HG02610 (cell line): Measurements from ENCODE around the gene DLST.

Experiments
- ATAC-seq: cut with Tn5 transposase; IDR thresholded peaks from one replicate; pipeline ENCODE4 v1.9.1; 2021; ENCODE audit warnings: mild to moderate bottlenecking, moderate library complexity; ENCODE audit not compliant: unreplicated experiment

The DLST gene

DNA sequence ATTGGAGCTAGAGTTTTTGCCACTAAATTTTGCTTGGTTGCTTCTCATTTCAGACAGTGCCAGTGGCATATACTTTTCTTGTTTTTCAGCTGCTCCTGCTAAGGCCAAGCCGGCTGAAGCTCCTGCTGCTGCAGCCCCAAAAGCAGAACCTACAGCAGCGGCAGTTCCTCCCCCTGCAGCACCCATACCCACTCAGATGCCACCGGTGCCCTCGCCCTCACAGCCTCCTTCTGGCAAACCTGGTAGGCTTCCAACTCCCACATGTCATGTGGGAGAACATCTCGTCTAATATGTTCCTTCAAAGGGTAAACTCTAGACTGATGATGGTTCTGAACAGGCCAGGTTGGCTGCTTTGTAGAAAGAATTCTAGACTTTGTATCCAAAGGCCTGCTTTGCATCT, 11.0 kb downstream of the DLST start:
- no peak for ATAC-seq

DNA sequence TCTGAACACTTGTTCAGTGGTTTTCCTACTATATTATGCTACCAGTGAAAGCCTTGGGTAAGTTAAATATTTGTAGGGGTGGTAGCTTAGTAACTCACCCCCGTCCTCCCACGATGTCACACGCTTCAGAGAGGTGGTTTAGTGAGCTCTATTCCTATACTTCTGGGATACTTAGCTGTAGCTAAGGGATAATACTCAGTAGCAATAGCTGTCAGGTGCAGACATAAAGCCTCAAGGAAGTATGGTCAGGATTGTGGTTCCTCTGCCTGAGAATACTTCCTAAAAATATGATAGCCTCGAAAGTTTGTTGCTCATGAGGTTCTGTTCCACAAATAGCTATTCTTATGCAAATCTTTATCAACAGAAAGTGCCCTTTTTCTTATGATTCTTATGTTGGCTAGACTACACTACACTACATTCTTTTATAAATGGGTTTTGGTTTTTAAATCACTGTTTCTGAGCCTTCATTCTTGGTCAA, 11.9 kb downstream of the DLST start:
- peak; percentile 50 for ATAC-seq

DNA sequence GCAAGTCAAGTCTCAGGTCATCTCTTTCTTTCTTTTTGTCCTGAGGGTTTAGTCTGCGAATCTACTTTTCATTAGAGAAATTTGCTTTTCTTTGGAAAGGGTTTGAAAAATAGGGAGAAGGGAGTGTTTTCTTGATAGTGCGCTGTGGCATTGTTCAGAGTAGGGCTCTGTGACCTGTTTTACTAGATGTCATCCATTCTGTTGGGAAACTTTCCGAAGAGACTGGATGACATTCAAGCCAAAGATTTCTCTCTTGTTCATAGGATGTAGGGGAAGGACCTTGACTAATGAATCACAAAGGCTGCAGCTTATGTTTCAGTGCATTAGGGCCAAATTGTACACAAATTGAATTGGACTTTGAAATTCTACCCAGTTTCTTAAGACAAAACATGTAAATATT, 14.7 kb downstream of the DLST start:
- no peak for ATAC-seq

DNA sequence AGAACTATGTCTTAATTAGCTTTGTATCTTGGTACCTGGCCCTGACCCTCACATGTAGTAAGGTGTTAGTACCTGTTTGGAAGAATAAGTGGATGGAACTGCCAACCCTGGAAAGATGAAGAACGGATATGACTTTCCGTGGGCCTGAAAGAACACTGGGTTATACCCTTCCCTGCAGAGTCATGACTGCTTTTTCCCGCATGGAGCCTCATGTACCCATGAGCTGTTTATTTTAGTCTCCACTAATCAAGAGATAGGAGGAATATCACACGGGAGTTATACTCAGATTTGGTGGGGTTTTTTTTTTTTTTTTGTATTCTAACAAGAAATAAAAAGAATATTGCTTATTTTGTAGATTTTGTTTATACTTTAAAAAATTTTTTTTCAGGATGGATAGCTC, 15.9 kb downstream of the DLST start:
- ATAC-seq: no peak

DNA sequence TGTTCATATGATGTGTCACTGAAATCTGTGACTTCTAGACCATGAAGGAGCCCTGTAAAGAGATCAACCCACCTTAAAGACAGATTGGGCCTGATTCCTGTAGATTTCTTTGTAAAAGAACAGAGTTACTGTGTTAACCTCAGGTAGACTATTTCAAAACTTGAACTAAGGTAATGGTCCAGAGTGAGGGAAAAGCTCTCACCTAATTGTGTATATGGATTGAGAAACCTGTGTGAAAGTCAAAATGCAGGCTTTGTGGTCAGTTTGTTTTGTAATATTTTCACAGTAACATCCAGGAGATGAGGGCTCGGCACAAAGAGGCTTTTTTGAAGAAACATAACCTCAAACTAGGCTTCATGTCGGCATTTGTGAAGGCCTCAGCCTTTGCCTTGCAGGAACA, 16.4 kb downstream of the DLST start:
- ATAC-seq: no peak

DNA sequence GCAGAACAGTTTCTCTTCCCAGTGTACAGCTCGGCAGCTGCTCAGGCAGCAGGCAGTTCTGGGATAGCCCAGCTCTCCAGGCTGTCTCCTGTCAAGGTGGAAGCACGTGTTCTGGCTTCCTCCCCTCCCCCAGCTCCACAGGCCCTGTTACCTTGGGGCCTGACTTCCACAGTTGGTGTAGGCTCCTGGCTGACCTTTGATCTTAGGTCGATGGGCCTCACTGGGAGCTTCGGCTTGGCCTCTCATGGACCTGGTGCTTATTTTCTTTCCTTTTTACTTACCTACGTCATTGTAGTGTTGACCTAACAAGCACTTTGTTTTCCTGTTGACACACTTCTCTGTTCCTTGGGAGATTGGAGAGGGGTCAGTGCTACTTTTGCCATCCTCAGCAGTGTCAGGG, 17.0 kb downstream of the DLST start:
- no peak for ATAC-seq

DNA sequence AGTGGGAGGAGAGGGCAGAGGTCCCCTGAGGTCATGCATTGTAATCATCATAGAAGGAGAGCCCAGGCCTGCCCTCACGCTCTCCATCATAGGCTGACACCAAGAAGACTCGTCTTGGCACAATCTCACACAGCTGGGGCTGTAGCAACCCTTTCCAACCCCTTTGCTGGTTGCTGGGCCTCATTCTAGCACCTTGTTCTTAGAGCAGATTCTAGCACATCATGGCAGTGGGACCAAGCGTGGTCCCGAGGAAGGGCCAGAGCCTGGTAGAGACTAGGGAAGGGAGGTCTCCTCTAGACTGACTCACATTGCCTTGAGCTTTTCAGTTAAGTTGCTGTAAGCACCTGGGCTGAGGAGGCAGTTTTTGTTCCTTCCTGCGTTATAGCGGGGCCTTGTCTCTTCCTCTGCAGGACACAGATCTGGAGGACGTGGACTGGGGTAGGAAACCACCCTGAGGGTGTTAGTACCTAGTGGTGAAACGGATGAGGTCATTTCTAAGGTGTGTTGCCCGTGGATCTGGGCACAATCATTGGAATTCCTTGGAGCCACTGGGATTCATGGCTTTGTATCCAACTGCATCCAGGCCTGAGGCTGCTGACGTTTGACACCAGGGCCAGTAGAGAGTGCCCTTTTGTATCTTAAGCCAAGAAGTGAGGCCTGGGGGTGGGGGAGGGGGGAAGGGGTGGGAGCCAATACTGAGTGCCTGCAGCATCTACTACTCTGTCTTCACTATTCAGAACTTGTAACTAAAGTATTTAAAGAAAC, 21.4 kb downstream of the DLST start:
- ATAC-seq: no peak

DNA sequence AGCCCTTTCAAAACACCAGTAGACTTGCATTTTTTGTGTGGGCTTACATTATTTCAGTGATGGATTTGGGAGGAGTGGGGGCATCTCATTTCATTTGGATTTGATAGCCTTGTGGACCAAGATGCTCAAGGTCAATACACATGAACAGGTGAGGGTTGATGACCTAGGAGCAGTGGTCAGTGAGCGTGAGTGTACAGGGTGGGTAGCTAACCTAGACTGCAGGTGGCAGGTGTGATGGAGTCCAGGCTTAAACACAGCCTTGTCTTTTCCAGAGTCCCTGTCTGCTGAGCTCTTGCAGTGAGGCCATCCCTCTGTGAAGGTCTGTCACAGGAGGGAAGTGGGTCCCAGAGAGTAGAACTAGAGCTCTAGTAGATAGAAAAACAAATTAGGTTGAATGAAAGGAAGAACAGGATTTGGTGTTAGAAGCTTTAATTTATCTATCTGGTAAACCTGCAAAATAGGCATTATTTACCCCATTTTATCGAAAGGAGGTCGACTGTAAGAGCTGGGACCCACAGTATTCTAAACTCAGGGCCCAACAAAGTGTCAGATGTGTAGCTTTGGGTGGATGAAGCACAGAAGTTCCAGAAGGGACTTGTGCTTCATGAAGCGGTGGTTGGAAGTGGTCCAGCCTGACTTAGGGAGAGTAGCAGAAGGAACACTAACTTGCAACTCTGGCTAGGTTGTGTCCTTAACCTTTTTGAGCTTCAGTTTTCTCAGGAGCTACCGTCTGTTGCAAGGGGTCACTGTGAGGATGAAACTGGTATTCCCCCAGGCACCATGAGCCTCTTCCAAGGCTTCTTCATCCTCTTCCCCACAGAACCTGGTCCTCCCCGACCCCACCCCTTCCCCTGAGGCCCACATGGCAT, 23.2 kb downstream of the DLST start:
- ATAC-seq: no peak

DNA sequence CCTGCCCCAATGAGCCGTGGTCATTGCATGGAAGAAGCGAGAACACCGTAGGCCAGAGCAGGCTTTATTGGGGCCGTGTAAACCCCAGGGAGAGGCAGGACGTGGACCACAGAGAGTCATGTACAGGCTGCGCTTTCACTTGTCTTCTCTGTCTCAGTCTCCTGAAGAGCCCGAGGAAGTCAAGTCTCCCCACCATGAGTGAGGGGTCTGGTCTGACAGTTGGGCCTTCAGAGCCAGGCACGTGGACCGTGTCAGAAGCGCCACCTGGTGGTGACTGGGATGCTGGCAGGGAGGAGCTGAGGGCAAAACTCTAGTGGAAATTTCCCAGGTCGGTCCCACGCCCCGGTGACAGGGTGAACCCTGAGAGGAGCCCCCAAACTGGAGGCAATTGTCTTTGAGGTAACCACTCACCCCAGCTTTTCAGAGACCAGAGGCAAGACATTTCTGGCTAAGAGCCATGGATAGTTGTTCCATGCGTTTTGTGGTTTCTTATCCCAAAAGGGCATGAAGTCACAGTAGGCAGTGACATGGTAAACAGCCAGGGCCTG, 24.0 kb downstream of the DLST start:
- no peak for ATAC-seq

DNA sequence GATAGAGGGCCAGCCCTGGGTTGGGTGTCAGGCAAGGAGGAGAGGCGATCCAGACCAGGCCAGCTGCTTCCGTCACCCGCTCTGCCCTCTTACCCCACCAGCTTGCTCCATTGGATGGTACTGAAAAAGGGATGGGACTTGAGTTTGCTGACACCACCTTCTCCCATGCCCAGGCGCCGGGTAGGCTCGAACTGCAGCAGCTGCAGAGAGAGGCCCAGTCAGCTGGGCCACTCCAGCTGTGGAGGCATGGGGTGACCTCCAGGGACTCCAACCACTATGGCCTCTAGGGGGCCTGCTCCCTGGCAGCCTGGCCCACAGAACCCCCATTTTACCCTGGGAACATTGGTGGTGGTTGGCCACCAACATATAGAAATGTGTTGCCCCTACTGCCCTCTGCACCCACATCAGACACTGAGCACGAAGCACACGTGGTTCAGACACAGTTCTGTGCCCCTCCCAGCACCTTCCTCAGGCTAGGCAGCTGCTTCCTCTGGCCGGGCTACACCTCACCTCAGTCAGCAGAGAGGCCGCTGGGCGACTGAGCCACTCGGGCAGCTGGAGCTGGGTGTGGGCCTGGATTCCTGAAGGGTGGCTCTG, 25.3 kb downstream of the DLST start:
- ATAC-seq: no peak

DNA sequence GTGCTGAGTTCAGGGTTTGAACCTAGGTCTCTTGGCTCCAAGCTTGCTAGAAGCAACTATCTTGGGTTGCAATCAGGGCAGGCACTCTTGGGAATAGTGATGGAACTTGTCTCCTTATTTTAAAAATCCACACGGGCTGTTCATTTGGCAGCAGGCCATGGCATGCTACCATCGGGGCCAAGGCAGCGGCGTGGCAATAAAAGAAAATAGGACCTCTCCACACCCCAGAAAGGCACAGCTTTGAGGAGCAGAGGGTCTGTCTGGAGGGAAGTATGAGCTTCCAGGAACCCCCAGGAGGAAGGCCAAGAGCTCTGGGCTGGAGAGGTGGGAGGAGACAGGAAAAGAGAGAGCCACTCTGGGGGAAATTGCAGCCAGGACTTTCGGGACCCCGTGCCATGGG, 26.0 kb downstream of the DLST start:
- ATAC-seq: no peak

DNA sequence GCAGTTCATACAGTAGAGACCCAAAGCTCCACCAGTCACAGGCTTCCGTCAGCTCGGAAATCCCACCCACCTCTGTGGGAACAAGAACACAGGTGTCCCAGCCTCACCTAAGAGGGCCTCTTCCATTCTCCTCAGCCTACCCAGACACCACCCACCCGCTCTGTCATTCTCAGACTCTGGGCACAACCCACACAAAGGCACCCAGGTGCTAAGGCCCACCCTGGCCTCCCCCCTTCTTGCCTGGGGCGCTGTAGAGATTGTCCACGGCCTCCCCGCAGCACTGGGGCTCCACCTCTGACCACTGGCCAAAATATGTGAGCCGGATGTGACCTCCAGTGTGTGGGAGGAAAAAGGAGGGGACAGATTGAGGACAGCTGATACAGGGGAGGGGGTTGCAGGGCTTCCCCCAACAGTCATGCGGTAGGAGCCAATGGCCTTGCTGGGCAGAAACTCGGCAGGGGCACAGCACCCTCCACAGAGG, 27.2 kb downstream of the DLST start:
- no peak for ATAC-seq

DNA sequence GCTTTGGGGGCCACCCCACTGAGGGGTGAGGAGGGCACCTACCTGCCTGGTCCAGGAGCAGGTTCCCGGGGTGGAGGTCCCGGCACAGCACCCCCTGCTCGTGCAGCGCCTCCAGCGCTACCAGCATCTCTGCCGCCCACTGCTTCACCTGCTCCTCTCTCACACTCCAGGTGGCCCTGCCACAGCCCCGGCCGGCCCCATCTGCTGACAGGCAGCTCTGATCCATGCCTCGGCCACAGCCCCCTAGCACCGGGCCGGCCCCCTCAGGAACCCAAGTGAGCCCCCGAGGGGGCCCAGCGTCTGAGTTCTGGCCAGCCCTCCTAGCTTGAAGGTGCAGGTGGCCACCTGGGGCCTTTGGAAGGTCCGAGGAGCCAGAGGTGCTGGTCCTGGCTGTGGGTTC, 27.8 kb downstream of the DLST start:
- ATAC-seq: no peak

DNA sequence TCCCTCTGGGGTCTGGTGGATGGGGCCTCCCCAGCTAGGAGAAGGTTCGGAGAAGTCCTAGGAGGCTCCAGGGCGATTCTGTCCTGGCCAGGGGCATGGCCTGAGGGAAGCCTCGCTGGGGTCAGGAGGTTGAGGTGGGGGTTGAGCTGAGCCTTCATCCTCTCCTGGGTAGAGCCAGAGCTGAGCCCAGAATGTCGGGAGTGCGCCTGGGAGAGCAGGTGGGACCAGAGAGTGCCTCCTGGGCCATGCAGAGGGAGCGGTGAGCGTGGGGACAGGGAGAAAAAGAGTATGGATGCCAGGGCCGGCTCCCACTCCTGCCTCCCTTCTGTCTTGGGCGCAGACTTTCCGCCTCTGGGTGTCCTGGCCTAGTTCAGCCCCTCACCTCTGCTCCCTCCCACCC, 28.2 kb downstream of the DLST start:
- no peak for ATAC-seq

DNA sequence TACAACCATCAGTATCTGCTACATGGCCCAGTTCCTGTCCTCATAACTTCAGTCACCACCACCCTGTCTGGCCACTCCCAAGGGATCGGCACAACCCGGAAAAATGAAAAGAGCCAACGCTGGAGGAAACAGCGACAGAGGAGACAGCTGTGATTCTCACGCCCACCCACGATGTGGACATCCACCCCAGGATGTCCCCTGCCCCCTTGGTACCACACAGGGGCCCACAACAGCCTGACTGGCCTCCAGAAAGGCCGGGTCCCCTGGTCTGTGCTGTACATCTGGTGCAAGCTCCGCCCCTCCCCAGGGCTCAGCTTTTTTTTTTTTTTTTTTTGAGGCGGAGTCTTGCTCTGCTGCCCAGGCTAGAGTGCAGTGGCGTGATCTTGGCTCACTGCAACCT, 28.8 kb downstream of the DLST start:
- ATAC-seq: no peak

DNA sequence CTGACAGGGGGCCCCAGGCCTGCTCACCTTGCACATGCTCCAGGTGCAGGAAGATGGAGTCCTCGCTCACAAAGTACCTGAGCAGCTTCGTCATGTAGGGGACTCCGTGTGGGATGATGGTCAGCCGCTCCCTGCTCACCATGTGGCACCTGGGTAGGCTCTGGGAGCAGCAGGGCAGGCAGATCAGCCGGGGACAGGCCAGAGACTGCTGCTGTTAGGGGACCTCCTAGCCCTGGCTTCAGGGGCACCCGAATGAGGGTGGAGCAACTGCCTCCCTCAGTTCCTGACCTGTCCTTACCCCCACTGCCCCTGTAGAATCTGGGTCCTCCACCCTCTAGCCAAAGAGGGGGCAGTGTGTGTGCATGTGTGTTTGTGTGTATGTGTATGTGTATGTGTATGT, 29.5 kb downstream of the DLST start:
- no peak for ATAC-seq

DNA sequence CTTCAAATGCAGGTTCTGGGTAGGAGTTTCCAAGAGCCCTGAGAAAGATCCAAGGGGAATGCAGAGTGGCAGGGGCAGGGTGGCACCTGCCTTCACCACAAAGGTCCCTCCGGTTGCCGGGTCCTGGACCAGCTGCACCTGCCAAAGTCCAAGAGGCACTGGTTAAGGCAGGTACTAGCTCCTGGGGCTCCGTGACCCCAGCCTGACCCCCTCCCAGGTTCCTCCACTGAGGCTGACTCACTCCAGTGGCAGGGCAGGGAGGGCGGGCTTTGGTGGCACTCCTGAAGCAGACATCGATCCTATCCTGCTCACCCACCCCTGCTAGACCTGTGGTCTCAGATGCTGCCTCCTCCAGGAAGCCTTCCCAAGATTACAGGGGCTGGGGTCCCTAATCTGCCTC, 30.0 kb downstream of the DLST start:
- no peak for ATAC-seq

DNA sequence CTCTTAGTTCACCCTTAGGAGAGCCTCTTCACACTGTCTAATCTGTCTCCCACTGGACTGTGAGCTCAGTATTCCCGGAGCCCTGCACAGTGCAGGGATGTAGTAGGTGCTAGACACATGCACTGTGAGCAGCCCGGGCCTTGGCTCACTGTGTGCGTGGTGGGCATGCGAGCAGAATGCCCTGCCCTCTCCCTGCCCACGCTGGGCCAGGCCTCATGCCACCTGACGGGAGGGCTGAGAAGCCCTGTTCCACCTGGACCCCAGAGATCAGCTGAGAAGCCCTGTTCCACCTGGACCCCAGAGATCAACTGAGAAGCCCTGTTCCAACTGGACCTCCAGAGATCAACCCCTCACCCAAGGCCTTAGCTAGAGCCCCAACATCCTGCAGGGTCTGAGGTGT, 30.4 kb downstream of the DLST start:
- no peak for ATAC-seq

DNA sequence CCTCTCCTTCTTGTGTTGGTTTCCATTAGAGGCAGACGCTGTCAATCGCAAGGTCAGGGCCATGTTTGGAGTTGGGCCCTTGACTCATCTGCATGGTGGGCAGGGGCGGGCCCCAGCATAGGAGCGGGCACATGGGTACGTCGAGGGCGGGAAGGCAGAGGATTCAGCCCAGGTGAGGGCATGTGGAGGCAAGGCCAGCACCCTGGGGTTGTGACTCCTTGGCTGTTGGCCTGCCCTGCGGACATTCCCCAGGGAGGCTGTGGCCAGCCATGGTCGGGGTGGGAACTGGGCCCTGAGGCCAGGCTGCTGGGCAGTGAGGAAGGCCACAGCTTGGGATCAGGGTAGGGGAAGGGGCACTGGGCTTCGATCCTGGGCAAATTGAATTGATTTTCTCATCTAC, 31.1 kb downstream of the DLST start:
- no peak for ATAC-seq

DNA sequence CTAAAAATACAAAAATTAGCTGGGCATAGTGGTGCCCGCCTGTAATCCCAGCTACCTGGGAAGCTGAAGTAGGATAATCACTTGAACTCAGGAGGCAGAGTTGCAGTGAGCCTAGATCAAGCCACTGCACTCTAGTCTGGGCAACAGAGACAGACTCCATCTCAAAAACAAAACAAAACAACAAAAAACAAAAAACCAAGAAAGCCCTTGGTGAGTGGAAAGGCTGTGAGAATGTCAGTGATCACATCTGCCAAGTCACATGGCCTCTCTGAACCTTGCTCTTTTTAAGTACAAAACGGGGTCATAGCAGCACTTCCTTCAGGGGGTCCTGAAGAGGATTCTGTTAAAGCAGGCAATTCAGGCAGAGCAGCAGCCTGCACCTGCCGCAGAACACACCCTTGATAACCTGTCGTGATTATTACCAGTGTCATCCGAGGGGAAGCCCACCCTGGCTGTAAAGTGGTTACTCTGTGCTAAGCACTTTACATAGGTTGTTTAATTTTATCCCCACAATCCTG, 31.7 kb downstream of the DLST start:
- ATAC-seq: no peak

DNA sequence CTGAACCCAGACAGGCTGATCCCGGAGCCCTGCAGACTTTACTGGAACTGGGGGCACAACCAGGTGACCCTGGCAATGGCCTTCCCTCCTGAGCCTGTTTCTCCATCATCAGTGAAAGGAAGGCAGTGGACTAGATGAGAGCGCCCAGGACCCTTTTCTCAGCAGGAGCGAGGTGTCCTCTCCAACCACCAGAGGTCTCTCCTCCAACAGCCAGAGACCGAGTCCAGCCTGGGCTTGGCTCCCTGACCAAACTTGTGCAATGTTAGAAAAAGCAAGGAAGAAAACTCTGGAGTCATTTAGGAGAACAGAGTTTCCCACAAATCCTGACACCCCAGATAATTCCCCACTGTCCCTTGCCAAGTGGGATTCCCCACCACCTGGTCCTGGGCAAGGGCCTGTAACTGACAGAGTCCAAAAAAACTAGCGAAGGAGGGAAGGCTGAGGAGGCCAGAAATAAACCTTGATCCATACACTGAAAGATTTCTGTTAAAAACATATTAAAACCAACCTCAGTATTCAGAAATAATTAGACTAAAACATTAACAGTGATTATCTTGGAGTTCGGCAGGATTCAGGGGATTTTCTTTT, 32.4 kb downstream of the DLST start:
- no peak for ATAC-seq
